Prostate gland (tissue), 2 donors: Measurements from ENCODE around the gene GAREM1.

Experiments used
- POLR2A ChIP-seq: fragments of 450-650 bp; IDR thresholded peaks from one replicate; pipeline ENCODE4 v1.6.1; 2016; ENCODE audit warnings: antibody characterized with exemption, mild to moderate bottlenecking
- POLR2AphosphoS5 ChIP-seq: sonication (generic); formaldehyde crosslinking; IDR thresholded peaks from one replicate; pipeline ENCODE4 v1.6.1; 2017; ENCODE audit warnings: antibody characterized with exemption
- TF ChIP-seq, protein P1 (sequence below), 4 experiments: fragments of 200-600 bp in 2 of 4; fragments of 450-650 bp in 2 of 4; sonication (generic) in 2 of 4; IDR thresholded peaks; 1 replicate in 3 of 4; 2 replicates in 1 of 4; pipeline ENCODE4 v1.5.1; 2016 to 2019; ENCODE audit warnings: antibody characterized with exemption in 4 of 4, mild to moderate bottlenecking in 2 of 4, moderate library complexity in 2 of 4

GRCh38 chr18:32378705-32379104 is 92.0 kb downstream of the GAREM1 start:
- TF ChIP-seq POLR2A (no peak), POLR2AphosphoS5 (no peak)
- TF ChIP-seq, protein P1, sequence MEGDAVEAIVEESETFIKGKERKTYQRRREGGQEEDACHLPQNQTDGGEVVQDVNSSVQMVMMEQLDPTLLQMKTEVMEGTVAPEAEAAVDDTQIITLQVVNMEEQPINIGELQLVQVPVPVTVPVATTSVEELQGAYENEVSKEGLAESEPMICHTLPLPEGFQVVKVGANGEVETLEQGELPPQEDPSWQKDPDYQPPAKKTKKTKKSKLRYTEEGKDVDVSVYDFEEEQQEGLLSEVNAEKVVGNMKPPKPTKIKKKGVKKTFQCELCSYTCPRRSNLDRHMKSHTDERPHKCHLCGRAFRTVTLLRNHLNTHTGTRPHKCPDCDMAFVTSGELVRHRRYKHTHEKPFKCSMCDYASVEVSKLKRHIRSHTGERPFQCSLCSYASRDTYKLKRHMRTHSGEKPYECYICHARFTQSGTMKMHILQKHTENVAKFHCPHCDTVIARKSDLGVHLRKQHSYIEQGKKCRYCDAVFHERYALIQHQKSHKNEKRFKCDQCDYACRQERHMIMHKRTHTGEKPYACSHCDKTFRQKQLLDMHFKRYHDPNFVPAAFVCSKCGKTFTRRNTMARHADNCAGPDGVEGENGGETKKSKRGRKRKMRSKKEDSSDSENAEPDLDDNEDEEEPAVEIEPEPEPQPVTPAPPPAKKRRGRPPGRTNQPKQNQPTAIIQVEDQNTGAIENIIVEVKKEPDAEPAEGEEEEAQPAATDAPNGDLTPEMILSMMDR (IDR thresholded peaks at IDR 0.05), result no peak
